Spleen (tissue), 7 donors: Measurements from ENCODE around the gene EFL1.
"Not testable (repeated sequence)": the region's sequence is repeated elsewhere in the genome, so short reads cannot be mapped to it uniquely, and the experiment has no call there.

Experiments
- CTCF ChIP-seq, 11 experiments: fragments of 200-600 bp in 7 of 11; fragments of 450-650 bp in 4 of 11; sonication (generic) in 4 of 11; IDR thresholded peaks in 8 of 11; conservative IDR thresholded peaks in 3 of 11; 1 replicate in 7 of 11; 2 replicates in 4 of 11; pipeline versions ENCODE4 v1.4.0 to v1.8.0; 2016 to 2021; ENCODE audit warnings: antibody characterized with exemption in 11 of 11, inconsistent platforms in 4 of 11, mild to moderate bottlenecking in 1 of 11
- POLR2A ChIP-seq, 3 donors: fragments of 450-650 bp; IDR thresholded peaks; one replicate each; pipeline ENCODE4 v1.5.1; 2017; ENCODE audit warnings: antibody characterized with exemption in 3 of 3, mild to moderate bottlenecking in 1 of 3
- POLR2AphosphoS5 ChIP-seq, 3 donors: sonication (generic); formaldehyde crosslinking; IDR thresholded peaks; one replicate each; pipeline ENCODE4 v1.5.1; 2017; ENCODE audit warnings: antibody characterized with exemption in 3 of 3
- donor health status: DM: no; HTN: no; CAD: no; lungs with moderate emphysema.
- donor health status: DM: no; HTN: no; CAD: no.
- donor health status: DM: no; HTN: no; CAD: no.

GRCh38 chr15:82210066-82210597 lies 52.4 kb downstream of the EFL1 start:
- not testable (repeated sequence) for TF ChIP-seq CTCF (IDR thresholded peaks at IDR 0.05 in 8 of 11, conservative IDR thresholded peaks at IDR 0.05 in 3 of 11); POLR2A (IDR thresholded peaks at IDR 0.05); POLR2AphosphoS5 (IDR thresholded peaks at IDR 0.05)
